Measurements from ENCODE around the gene CBX2.

The CBX2 gene

DNA sequence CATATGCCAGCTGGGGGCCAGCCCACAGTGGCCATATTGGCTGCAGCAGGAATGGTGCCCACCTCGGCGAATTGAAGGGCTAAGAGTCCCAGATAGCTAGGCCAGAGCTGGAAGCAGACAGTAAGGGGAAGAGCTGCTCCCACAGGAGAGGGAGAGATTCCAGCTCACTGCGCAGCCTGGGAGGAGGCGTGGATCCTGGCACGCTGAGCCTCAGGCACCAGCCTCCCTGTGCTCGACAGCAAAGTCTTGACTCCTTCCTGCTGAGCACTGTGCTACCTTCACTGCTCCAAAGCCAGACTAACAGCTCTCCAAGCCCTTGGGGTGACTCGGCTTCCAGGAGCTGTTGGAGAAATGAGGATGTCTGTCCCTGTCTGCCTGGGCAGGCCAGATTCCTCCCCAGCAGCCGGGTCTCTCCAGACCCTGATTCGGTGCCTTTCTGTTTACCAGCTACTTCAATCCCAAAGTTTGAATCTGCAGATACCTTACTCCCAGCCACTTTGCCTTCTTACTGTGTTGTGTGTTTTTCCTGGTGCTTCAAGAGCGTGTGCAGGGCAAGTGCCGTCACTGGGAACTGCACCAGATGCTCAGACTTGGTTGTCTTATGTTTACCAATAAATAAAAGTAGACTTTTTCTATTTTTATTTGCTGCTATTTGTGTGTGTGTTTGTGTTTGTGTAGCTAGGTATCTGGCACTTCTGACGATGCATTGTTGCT is 9.1 kb downstream of the CBX2 start:
- in situ Hi-C loops (cut with MboI; ENCODE audit: low sequenced_read_pairs, unreplicated experiment) = no loop called here
- no peak for DNase-seq (ENCODE audit: low spot score)
- TF ChIP-seq, protein P1, sequence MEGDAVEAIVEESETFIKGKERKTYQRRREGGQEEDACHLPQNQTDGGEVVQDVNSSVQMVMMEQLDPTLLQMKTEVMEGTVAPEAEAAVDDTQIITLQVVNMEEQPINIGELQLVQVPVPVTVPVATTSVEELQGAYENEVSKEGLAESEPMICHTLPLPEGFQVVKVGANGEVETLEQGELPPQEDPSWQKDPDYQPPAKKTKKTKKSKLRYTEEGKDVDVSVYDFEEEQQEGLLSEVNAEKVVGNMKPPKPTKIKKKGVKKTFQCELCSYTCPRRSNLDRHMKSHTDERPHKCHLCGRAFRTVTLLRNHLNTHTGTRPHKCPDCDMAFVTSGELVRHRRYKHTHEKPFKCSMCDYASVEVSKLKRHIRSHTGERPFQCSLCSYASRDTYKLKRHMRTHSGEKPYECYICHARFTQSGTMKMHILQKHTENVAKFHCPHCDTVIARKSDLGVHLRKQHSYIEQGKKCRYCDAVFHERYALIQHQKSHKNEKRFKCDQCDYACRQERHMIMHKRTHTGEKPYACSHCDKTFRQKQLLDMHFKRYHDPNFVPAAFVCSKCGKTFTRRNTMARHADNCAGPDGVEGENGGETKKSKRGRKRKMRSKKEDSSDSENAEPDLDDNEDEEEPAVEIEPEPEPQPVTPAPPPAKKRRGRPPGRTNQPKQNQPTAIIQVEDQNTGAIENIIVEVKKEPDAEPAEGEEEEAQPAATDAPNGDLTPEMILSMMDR (IDR thresholded peaks at IDR 0.05; ENCODE audit: borderline replicate concordance, control extremely low read depth, extremely low read depth, insufficient read depth, missing control alignments) = no peak

- in situ Hi-C loops (cut with MboI; ENCODE audit: low sequenced_read_pairs, unreplicated experiment) = no loop called here
- TF ChIP-seq, protein P1 (IDR thresholded peaks at IDR 0.05; ENCODE audit: borderline replicate concordance, control extremely low read depth, extremely low read depth, insufficient read depth, missing control alignments) = no peak
- no peak for DNase-seq (ENCODE audit: low spot score)
These were observed 10.5 kb downstream of the CBX2 start for GRCh38 chr17:79788455-79788854.

DNA sequence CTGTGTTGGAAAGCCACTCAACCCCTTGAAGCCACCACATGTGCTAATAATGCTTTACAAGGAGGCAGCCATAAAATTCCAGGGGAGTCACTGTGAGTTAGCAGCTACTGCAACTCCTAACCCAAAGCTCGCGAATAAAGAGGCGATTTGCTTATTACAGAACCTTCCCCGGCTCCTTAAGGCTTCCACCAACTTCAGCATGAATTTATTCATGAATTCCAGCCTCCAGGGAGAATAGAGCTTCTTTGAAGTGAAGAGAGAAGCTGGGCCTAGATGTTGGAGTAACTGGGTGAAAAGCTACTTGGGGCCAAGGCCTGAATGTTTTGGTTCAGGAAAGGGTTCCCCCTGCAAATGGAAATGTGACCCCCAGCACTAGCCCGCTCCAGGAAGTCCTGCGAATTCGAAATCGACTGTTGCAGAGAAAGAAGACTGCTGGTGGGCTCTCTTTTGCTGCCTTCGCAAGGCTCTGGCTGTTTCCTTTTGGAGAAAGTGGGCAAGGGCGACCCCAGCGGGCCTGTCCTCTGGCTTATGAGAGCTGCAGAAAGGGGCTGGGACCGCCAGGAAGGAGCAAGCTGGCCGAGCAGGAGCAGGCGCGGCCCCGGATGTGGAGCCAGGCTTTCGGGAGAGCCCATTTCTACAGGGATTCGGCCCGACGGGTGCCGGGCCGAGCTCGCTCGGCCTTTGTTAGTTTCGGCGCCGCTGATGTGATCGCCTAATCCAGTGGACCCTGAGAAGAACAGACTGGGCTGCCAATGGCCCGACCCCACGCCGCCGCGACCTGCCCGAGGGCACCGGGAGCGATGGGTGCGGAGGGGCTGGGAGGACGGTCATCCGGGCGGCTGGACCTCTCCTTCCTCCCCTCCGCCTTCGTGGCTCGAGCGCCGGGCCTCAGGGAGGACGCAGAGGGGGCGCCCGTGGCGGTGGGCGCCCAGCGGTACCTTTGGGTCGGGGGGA is 11.3 kb downstream of the CBX2 start:
- TF ChIP-seq, protein P1 (IDR thresholded peaks at IDR 0.05; ENCODE audit: borderline replicate concordance, control extremely low read depth, extremely low read depth, insufficient read depth, missing control alignments) = no peak
- DNase-seq (ENCODE audit: low spot score) = no peak
- in situ Hi-C loops (cut with MboI; ENCODE audit: low sequenced_read_pairs, unreplicated experiment) = no loop called here

DNA sequence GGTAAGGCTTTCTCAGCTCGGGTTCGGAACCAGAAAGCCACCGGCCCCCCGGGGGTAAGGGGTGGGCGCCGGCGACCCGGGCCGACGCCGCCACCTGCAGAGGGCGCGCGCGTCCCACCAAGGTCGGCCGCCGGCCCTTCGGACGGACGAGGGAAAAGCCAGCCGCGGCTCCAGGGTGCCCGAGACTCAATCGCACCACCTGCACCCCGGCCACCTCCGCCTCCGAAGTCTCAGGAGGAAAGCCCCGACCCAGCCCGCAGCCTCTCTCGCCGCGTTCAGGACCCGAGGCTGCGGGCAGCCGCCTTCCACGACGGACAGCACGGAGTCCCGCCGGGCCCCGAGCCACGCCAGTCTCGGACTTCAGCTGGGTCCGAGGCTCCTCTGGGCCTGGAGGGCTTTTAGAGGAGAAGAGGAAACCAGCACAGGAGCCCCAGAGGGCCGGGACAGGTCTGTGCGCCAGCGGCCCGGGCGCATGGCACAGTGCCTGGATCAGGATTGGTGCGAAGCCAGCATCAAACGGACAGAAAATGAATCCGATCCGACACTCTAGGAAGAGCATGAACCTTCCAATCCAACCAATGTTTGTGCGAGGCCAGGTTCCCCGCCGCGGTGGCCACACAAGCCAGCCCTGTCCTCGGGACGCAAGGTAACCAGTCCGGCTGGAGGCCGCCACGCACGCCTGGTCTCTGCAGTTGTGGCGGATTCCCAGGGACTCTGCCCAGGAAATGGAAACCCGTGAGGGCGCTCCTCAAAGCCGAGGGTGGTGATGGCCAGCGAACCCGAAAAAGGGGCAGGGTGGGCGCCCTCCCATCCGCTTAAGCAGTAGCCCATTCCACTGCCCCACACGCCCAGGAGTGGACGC is 12.2 kb downstream of the CBX2 start:
- DNase-seq (ENCODE audit: low spot score) = peak; percentile 87
- TF ChIP-seq, protein P1 (IDR thresholded peaks at IDR 0.05; ENCODE audit: borderline replicate concordance, control extremely low read depth, extremely low read depth, insufficient read depth, missing control alignments) = peak; percentile 76
- in situ Hi-C loops (cut with MboI; ENCODE audit: low sequenced_read_pairs, unreplicated experiment) = no loop called here

DNA sequence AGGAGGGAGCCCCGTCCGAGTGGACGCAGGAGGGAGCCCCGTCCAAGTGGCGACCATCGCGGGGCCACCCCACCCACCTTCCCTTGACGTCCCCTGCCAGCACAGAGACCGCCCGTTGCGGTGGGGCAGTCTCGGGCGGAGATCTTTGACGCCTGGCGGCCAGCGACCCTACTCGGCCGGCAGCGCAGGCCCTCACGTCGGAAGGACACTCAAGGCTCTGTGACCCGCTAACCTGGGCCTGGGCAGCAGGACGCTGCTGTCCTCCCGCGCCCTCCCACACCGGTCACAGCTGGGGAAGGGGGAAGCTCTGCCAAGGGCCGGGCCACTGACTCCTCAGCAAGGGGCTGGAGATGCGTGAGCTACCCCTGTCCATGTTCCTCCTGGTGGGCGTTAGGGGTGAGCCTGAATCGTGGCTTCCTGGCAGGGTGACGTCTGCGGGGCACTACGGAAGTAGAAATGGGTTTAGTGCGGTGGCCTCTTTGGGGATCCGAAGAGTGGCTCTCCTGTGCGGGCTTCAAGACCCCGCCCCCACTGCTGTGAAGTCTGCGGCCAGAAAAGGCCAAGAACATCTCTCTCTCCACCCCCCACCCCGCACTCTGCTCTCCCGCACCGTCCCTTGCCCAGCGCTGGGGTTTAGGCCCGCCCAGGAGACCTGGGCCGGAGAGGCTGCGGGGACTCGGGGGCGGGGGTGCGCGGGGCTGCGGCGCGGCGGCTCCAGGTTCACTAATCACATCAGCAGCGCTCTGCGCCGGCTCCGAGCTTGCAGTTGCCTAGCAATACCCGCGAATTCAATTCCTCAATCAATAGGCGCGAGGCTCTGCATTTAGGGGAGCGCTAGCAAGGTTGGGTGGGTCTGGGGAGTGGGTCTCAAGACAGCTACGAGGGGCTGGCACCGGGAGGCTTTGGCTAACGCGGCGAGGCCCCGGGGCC is 13.1 kb downstream of the CBX2 start:
- TF ChIP-seq, protein P1 (IDR thresholded peaks at IDR 0.05; ENCODE audit: borderline replicate concordance, control extremely low read depth, extremely low read depth, insufficient read depth, missing control alignments) = no peak
- in situ Hi-C loops (cut with MboI; ENCODE audit: low sequenced_read_pairs, unreplicated experiment) = no loop called here
- DNase-seq (ENCODE audit: low spot score) = no peak

Data from GM13976 (cell line).